Naive thymus-derived CD4-positive, alpha-beta T cell (primary cell): ENCODE measurements around the gene FRAS1. TPM values are rescaled to one million over a fixed set of nuclear protein-coding genes. Genes with fewer than 3 reads are reported as not detected.
"Not testable (repeated sequence)": the region's sequence is repeated elsewhere in the genome, so short reads cannot be mapped to it uniquely, and the experiment has no call there.

ENCODE experiments used
- ATAC-seq: fragments of 150-1000 bp; cut with Tn5 transposase; 2 replicates; pipeline ENCODE4 v1.10.0; 2021; ENCODE audit warnings: mild to moderate bottlenecking, moderate library complexity
- CTCF ChIA-PET: fragments of 350-600 bp; sonication (Branson Sonifier 250); formaldehyde crosslinking; loops from one replicate; lab custom pipeline; 2021; ENCODE audit warnings: antibody characterized with exemption; lab: Charles Lee
- POLR2A ChIA-PET: fragments of 350-600 bp; sonication (Branson Sonifier 250); formaldehyde crosslinking; loops from one replicate; lab custom pipeline; 2021; ENCODE audit warnings: antibody characterized with exemption, inconsistent platforms; lab: Charles Lee
- DNase-seq, 9 donors: peaks; one replicate each; pipeline versions ENCODE4 v3.0.0 to v3.0.0-alpha.2; 2020 to 2022; ENCODE audit warnings: mixed read lengths in 1 of 9
- H3K27ac ChIP-seq: one replicate; pipeline ENCODE4 v1.7.0; 2013; ENCODE audit warnings: mild to moderate bottlenecking, low read depth, low read length, moderate library complexity
- H3K27me3 ChIP-seq, 2 donors: one replicate each; pipeline ENCODE4 v1.7.0; 2013; ENCODE audit warnings: low read length in 2 of 2, mild to moderate bottlenecking in 2 of 2, moderate library complexity in 2 of 2; ENCODE audit not compliant: control insufficient read depth in 2 of 2, insufficient read depth in 2 of 2
- H3K36me3 ChIP-seq, 3 experiments: 1 replicate in 2 of 3; 2 replicates in 1 of 3; pipeline ENCODE4 v1.7.0; 2013; ENCODE audit warnings: low read length in 3 of 3, mild to moderate bottlenecking in 3 of 3, moderate library complexity in 1 of 3; ENCODE audit not compliant: insufficient read depth in 3 of 3, control insufficient read depth in 2 of 3
- H3K4me1 ChIP-seq, 2 donors: one replicate each; pipeline ENCODE4 v1.7.0; 2013; ENCODE audit warnings: low read length in 2 of 2, mild to moderate bottlenecking in 2 of 2, moderate library complexity in 1 of 2; ENCODE audit not compliant: control insufficient read depth in 2 of 2, insufficient read depth in 2 of 2
- H3K4me3 ChIP-seq: 2 replicates; pipeline ENCODE4 v1.7.0; 2013; ENCODE audit warnings: mild to moderate bottlenecking, low read length
- H3K9me3 ChIP-seq, 3 experiments: 1 replicate in 2 of 3; 2 replicates in 1 of 3; pipeline ENCODE4 v1.7.0; 2013; ENCODE audit warnings: low read length in 3 of 3; ENCODE audit not compliant: control insufficient read depth in 2 of 3
- H3K27ac Mint-ChIP-seq, 9 donors: one replicate each; pipeline ENCODE4 v1.8.0; 2020 to 2022; ENCODE audit warnings: mixed read lengths in 9 of 9, mild to moderate bottlenecking in 8 of 9, moderate library complexity in 5 of 9, inconsistent platforms in 2 of 9
- H3K27me3 Mint-ChIP-seq, 5 donors: one replicate each; pipeline ENCODE4 v1.8.0; 2021 to 2022; ENCODE audit warnings: mixed read lengths in 5 of 5, mild to moderate bottlenecking in 1 of 5
- H3K36me3 Mint-ChIP-seq, 5 donors: one replicate each; pipeline ENCODE4 v1.8.0; 2020 to 2022; ENCODE audit warnings: mixed read lengths in 5 of 5, mild to moderate bottlenecking in 3 of 5, inconsistent platforms in 1 of 5
- H3K4me1 Mint-ChIP-seq, 7 donors: one replicate each; pipeline ENCODE4 v1.8.0; 2020 to 2022; ENCODE audit warnings: mixed read lengths in 7 of 7, mild to moderate bottlenecking in 3 of 7, inconsistent platforms in 1 of 7
- H3K4me3 Mint-ChIP-seq, 10 donors: one replicate each; pipeline ENCODE4 v1.8.0; 2020 to 2022; ENCODE audit warnings: mild to moderate bottlenecking in 10 of 10, mixed read lengths in 10 of 10, moderate library complexity in 6 of 10, inconsistent platforms in 2 of 10
- H3K9me3 Mint-ChIP-seq, 11 donors: one replicate each; pipeline ENCODE4 v1.8.0; 2020 to 2022; ENCODE audit warnings: mixed read lengths in 11 of 11, mild to moderate bottlenecking in 4 of 11, inconsistent platforms in 1 of 11, moderate library complexity in 1 of 11
- intact Hi-C, 2 donors: fragments of 100-400 bp; cut with micrococcal nuclease; formaldehyde crosslinking; loops; one replicate each; pipeline ENCODE4 v1.15.1; 2023
- polyA plus RNA-seq, 2 donors: library from polyadenylated mRNA; unstranded; fragments of 300-500 nt; fragmentation: Illumina TruSeq; gene quantifications; one replicate each; pipeline ENCODE4 v1.2.3, GENCODE V29; 2021
- total RNA-seq, 6 experiments: library from RNA in 5 of 6; stranded (reverse) in 5 of 6; gene quantifications; 1 replicate in 5 of 6; 2 replicates in 1 of 6; pipeline ENCODE4 v1.2.3 and lab custom pipeline; 2021 to 2026

FRAS1 gene
- total and polyA plus RNA-seq, 7 experiments from 2014 or later = 0.02 TPM; not detected in 6

DNA sequence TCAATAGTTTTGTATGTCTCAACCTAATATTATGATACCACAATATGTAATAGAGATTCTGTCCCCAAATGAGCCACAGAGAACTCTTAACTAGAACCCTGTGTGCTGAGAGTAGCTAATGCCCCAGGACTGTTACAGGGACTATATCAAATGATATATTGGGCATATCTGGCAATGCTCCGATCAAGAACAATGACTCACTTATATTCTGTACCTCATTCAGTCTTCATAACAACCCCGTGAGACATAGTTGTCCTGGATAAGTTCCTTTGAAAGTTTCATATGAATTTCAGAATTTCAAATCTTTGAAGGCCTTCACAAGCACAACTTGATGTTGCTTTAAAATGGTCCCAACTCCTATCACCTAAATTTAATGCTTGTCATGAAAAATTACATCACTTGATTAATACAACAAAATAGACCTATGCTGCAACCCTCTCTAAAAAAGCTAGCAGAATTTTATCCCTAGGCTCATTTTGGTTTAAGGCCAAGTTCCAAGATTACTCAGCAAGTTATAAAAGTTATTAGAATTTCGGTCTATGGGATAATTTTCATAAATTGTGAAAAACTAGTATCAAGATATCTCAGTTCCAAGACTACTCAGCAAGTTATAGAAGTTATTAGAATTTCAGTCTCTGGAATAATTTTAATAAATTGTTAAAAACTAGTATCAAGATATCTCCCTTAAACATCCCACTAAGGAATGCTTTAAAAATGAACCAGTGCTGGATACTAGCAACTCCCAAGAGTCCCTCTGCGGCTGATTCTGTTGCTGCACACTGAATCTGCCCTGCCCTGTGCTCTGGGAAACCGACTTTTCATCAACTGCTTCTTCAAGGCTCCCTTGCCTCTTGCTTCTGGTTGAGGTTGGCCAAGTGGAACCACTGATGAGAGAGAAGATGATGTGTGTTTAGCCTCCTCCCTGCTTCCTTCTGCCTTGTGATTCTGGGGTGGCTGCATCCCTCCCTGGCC lies 488.4 kb downstream of the FRAS1 start:
- DNase-seq = no peak
- H3K27ac Mint-ChIP-seq = no peak overlapping the region
- H3K4me3 Mint-ChIP-seq = no peak overlapping the region
- ChIA-PET CTCF (no interaction called here), POLR2A (no interaction called here)
- no peaks in the 10 kb centered on the region for H3K36me3 ChIP-seq
- no peaks in the 10 kb centered on the region for H3K36me3 Mint-ChIP-seq
- no peak overlapping the region for H3K27ac ChIP-seq
- intact Hi-C loops = no loop called here
- H3K4me3 ChIP-seq = no peak overlapping the region
- peaks cover 6 to 34% (median 11%) of the 10 kb centered on the region in 5 donors for H3K27me3 Mint-ChIP-seq
- H3K9me3 ChIP-seq = no peaks in the 10 kb centered on the region
- H3K27me3 ChIP-seq = no peaks in the 10 kb centered on the region
- no peaks in the 10 kb centered on the region for H3K4me1 ChIP-seq
- no peak for ATAC-seq
- peaks cover 0 to 3% (median 0%) of the 10 kb centered on the region in 7 donors for H3K4me1 Mint-ChIP-seq
- no peaks in the 10 kb centered on the region for H3K9me3 Mint-ChIP-seq

DNA sequence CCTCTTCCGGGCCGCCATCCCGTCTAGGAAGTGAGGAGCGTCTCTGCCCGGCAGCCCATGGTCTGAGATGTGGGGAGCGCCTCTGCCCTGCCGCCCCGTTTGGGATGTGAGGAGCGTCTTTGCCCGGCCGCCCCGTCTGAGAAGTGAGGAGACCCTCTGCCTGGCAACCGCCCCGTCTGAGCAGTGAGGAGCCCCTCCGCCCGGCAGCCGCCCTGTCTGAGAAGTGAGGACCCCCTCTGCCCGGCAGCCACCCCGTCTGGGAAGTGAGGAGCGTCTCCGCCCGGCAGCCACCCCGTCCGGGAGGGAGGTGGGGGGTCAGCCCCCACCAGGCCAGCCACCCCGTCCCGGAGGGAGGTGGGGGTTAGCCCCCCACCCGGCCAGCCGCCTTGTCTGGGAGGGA lies 490.8 kb downstream of the FRAS1 start:
- H3K27ac ChIP-seq, H3K36me3 Mint-ChIP-seq, H3K36me3 ChIP-seq, H3K27ac Mint-ChIP-seq, CTCF ChIA-PET, H3K27me3 ChIP-seq, H3K4me3 Mint-ChIP-seq, H3K9me3 ChIP-seq, H3K9me3 Mint-ChIP-seq, ATAC-seq, intact Hi-C loops, POLR2A ChIA-PET, DNase-seq, H3K4me3 ChIP-seq, H3K4me1 ChIP-seq: not testable (repeated sequence)
- Mint-ChIP-seq H3K4me1 (peaks cover 4 to 17% (median 10%) of the 10 kb centered on the region in 7 donors), H3K27me3 (peaks cover 23 to 39% (median 28%) of the 10 kb centered on the region in 5 donors)

DNA sequence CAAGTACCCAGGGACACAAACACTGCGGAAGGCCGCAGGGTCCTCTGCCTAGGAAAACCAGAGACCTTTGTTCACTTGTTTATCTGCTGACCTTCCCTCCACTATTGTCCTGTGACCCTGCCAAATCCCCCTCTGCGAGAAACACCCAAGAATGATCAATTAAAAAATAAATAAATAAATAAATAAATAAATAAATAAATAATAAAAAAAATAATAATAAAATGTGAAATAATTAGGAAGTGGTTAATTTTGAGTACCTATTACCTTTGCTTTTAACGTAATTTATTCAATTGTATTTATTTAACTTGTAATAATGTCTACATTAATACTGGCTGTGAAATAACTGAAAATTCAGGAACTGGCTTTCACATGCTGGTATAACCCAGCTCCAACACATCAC lies 491.8 kb downstream of the FRAS1 start:
- H3K36me3 ChIP-seq, H3K4me1 ChIP-seq, H3K9me3 Mint-ChIP-seq, intact Hi-C loops, ATAC-seq, CTCF ChIA-PET, H3K9me3 ChIP-seq, H3K4me3 Mint-ChIP-seq, POLR2A ChIA-PET, H3K27ac Mint-ChIP-seq, H3K27ac ChIP-seq, DNase-seq, H3K4me3 ChIP-seq, H3K36me3 Mint-ChIP-seq, H3K27me3 ChIP-seq: not testable (repeated sequence)
- Mint-ChIP-seq H3K4me1 (peaks cover 4 to 19% (median 10%) of the 10 kb centered on the region in 7 donors), H3K27me3 (peaks cover 23 to 37% (median 30%) of the 10 kb centered on the region in 5 donors)

DNA sequence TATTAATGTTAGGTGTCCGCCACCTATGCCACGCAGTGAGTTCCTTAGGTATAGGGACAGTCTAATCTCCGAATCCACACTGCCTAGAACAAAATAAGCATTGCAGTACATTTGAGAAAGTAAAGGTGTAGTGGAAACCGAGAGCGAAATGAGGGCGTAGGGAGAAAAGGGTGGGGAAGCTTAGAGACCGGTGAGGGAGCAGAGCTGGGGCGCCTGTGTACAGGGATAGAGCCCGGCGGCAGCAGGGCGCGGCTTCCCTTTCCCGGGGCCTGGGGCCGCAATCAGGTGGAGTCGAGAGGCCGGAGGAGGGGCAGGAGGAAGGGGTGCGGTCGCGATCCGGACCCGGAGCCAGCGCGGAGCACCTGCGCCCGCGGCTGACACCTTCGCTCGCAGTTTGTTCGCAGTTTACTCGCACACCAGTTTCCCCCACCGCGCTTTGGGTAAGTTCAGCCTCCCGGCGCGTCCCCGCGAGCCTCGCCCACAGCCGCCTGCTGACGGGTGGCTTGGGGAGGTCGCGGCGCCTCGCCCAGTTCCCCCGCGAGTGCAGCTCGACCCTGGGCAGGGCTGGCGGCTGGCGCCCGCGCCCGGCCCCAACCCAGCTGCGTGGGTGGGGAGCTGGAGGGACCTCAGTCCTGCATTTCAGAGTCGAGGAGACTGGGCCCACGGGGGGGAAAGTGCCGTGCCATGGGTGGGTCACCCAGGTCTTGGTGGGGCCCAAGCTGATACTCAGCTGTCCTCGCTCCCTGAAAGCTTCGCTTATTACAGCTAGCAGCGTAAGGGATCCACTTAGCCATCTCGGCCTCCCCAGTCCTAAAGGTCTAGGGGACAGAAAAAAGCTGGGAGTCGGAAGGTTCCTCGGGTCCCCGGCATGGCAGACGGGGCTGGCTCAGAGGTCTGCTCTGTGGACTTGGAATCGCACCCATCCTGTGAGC lies 494.6 kb downstream of the FRAS1 start, which contains the start of gene ANXA3:
Gene ANXA3, plus strand, starts transcription at position 351 of the 932 bp plus-strand sequence. CDS start 2,704 bp downstream, outside the sequence.
- intact Hi-C loops = no loop called here
- Histone ChIP-seq H3K4me1 (no peaks in the 10 kb centered on the region), H3K27ac (no peak within 1 kb of the TSS), H3K27me3 (no peaks in the 10 kb centered on the region), H3K4me3 (no peak within 1 kb of the TSS), H3K9me3 (no peaks in the 10 kb centered on the region), H3K36me3 (no peaks in the 10 kb centered on the region)
- ATAC-seq = peak; percentile 34
- ChIA-PET POLR2A (no interaction called here), CTCF (no interaction called here)
- Mint-ChIP-seq H3K36me3 (peaks cover 0 to 22% (median 0%) of the 10 kb centered on the region in 5 donors), H3K27ac (peak within 1 kb of the TSS in 1 of 9 donors; percentile 67), H3K27me3 (peaks cover 28 to 38% (median 36%) of the 10 kb centered on the region in 5 donors), H3K4me3 (peak within 1 kb of the TSS; percentile 61 to 89 (median 84)), H3K9me3 (peaks cover 0 to 2% (median 0%) of the 10 kb centered on the region in 11 donors), H3K4me1 (peaks cover 4 to 19% (median 10%) of the 10 kb centered on the region in 7 donors)
- peak in 3 of 9 donors; percentile 1 to 31 (median 6) for DNase-seq

DNA sequence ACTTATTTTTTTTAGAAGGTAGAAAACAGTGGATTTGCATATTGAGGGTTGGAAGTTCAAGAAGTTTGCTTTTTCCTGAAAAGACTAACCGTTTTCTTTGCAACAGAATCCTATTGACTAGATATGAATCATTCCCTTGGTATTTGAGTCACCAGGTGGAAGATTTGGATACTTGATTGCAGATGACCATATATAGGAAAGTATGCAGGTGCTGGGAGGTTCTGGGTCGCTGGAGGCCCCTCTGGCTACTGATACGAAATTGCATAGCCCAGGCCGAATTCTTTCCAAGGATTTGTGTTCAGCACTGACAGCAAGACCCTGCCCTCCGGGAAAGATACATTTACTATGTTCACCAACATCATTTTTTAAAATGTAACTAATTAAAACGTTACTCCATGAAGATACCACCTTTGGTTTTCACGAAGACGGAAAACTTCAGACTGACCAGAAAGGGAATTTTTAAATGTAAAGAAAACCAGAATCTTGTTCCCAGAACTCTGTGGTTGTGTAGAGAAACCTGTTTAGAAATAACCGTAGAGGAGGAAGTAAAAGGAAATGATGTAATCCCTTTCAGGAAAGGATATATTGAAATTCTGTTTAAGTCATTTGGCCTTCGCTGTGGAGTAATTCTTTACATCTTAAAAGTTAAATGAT lies 495.4 kb downstream of the FRAS1 start:
- intact Hi-C loops = no loop called here
- Histone ChIP-seq H3K9me3 (no peaks in the 10 kb centered on the region), H3K4me3 (no peak overlapping the region), H3K27ac (no peak overlapping the region), H3K36me3 (no peaks in the 10 kb centered on the region), H3K27me3 (no peaks in the 10 kb centered on the region), H3K4me1 (no peaks in the 10 kb centered on the region)
- H3K27me3 Mint-ChIP-seq = peaks cover 28 to 42% (median 38%) of the 10 kb centered on the region in 5 donors
- peaks cover 4 to 19% (median 10%) of the 10 kb centered on the region in 7 donors for H3K4me1 Mint-ChIP-seq
- peaks cover 0 to 25% (median 0%) of the 10 kb centered on the region in 5 donors for H3K36me3 Mint-ChIP-seq
- CTCF ChIA-PET = no interaction called here
- H3K9me3 Mint-ChIP-seq = peaks cover 0 to 4% (median 0%) of the 10 kb centered on the region in 11 donors
- POLR2A ChIA-PET = no interaction called here
- no peak for ATAC-seq
- peak overlapping the region in 1 of 9 donors; percentile 67 for H3K27ac Mint-ChIP-seq
- peak overlapping the region in 6 of 10 donors; percentile 0 to 68 (median 36) for H3K4me3 Mint-ChIP-seq
- no peak for DNase-seq

DNA sequence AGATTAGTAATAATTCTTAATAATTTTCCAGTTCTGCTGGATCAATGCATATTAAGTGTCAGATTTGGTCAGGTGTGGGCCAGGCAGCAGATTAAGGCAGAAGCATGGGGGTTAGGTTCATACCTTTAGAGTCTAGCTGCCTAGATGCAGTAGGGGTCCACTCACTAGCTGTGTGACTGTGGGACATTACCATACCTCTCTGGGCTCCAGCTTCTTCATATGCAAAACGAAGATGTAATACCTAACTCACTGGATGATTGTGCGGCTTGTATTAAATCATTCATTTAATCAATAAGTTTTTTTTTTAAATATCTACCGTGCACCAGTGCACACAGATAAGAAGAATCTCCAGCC lies 495.9 kb downstream of the FRAS1 start:
- Mint-ChIP-seq H3K27me3 (peaks cover 28 to 42% (median 38%) of the 10 kb centered on the region in 5 donors), H3K27ac (no peak overlapping the region), H3K4me1 (peaks cover 4 to 19% (median 10%) of the 10 kb centered on the region in 7 donors), H3K4me3 (peak overlapping the region in 2 of 10 donors; percentile 0 to 39), H3K36me3 (peaks cover 0 to 25% (median 0%) of the 10 kb centered on the region in 5 donors), H3K9me3 (peaks cover 0 to 4% (median 0%) of the 10 kb centered on the region in 11 donors)
- POLR2A ChIA-PET = no interaction called here
- Histone ChIP-seq H3K27ac (no peak overlapping the region), H3K9me3 (no peaks in the 10 kb centered on the region), H3K36me3 (no peaks in the 10 kb centered on the region), H3K4me3 (no peak overlapping the region), H3K27me3 (no peaks in the 10 kb centered on the region), H3K4me1 (no peaks in the 10 kb centered on the region)
- intact Hi-C loops = no loop called here
- CTCF ChIA-PET = no interaction called here
- ATAC-seq = no peak
- DNase-seq = no peak
